RPMI7951 (cell line): Measurements from ENCODE around the gene TMEM94. TPM values are rescaled to one million over a fixed set of nuclear protein-coding genes. Genes with fewer than 3 reads are reported as not detected.
"Not testable (repeated sequence)": the region's sequence is repeated elsewhere in the genome, so short reads cannot be mapped to it uniquely, and the experiment has no call there.

Experiments
- DNase-seq: peaks from one replicate; pipeline ENCODE4 v3.0.0-alpha.2; 2012; ENCODE audit warnings: low read depth
- total RNA-seq: library from RNA; depleted of rRNA; stranded (reverse); fragments of >200 nt; shearing (Covaris generic); gene quantifications from 2 replicates; pipeline ENCODE4 v1.2.3, GENCODE V29; 2014

The TMEM94 gene
- total RNA-seq, 1 experiment from 2014 or later: 12.1 TPM

- DNase-seq: no peak
These were observed 20.5 kb downstream of the TMEM94 start for GRCh38 chr17:75476752-75477489.

GRCh38 chr17:75477490-75477862, 21.0 kb downstream of the TMEM94 start:
- DNase-seq: not testable (repeated sequence)

- no peak for DNase-seq
These were observed 22.1 kb downstream of the TMEM94 start for GRCh38 chr17:75478508-75478907.

- DNase-seq: no peak
These were observed 23.8 kb downstream of the TMEM94 start for GRCh38 chr17:75480281-75480680.

- no peak for DNase-seq
These were observed 25.0 kb downstream of the TMEM94 start for GRCh38 chr17:75481194-75482068.

GRCh38 chr17:75482098-75482942, 25.9 kb downstream of the TMEM94 start:
- DNase-seq: no peak

GRCh38 chr17:75485688-75486087, 29.3 kb downstream of the TMEM94 start:
- DNase-seq: no peak

GRCh38 chr17:75486151-75486550, 29.7 kb downstream of the TMEM94 start:
- DNase-seq: no peak

GRCh38 chr17:75486951-75487350, 30.5 kb downstream of the TMEM94 start:
- no peak for DNase-seq

GRCh38 chr17:75487351-75488070, 31.1 kb downstream of the TMEM94 start:
- no peak for DNase-seq

GRCh38 chr17:75488693-75489510, 32.5 kb downstream of the TMEM94 start:
- no peak for DNase-seq

GRCh38 chr17:75489511-75489955, 33.1 kb downstream of the TMEM94 start:
- no peak for DNase-seq

- no peak for DNase-seq
These were observed 33.8 kb downstream of the TMEM94 start for GRCh38 chr17:75490173-75490743.

GRCh38 chr17:75490953-75491649, 34.7 kb downstream of the TMEM94 start:
- DNase-seq: no peak

- DNase-seq: no peak
These were observed 35.2 kb downstream of the TMEM94 start for GRCh38 chr17:75491680-75492079.

GRCh38 chr17:75492555-75493168, 36.2 kb downstream of the TMEM94 start:
- DNase-seq: no peak

- DNase-seq: no peak
These were observed 37.2 kb downstream of the TMEM94 start for GRCh38 chr17:75493476-75494129.

GRCh38 chr17:75494326-75494877, 38.0 kb downstream of the TMEM94 start:
- no peak for DNase-seq
